ENCODE results near the gene PDZD8.
A peak's percentile ranks its signal among the peaks of the same experiment; 100 is the strongest.

The PDZD8 gene

GRCh38 chr10:117375360-117376178, at the start of gene PDZD8:
PDZD8 (minus strand) TSS chr10:117375440; CDS start chr10:117375227, 213 bp downstream.
- peak; percentile 92 to 93 for DNase-seq

- DNase-seq = no peak
Measured at GRCh38 chr10:117424171-117424570, 48.9 kb upstream of the PDZD8 start.

- no peak for DNase-seq
Measured at GRCh38 chr10:117421985-117422384, 46.7 kb upstream of the PDZD8 start.

- DNase-seq = no peak
Measured at GRCh38 chr10:117420768-117421167, 45.5 kb upstream of the PDZD8 start.

GRCh38 chr10:117419921-117420320, 44.7 kb upstream of the PDZD8 start:
- DNase-seq = no peak

GRCh38 chr10:117419159-117419558, 43.9 kb upstream of the PDZD8 start:
- no peak for DNase-seq

- DNase-seq = no peak
Measured at GRCh38 chr10:117418121-117418520, 42.9 kb upstream of the PDZD8 start.

GRCh38 chr10:117417196-117417595, 42.0 kb upstream of the PDZD8 start:
- no peak for DNase-seq

GRCh38 chr10:117413928-117414618, 38.8 kb upstream of the PDZD8 start:
- DNase-seq = no peak

GRCh38 chr10:117412469-117413010, 37.3 kb upstream of the PDZD8 start:
- DNase-seq = no peak

GRCh38 chr10:117411479-117412399, 36.5 kb upstream of the PDZD8 start:
- DNase-seq = no peak

- no peak for DNase-seq
Measured at GRCh38 chr10:117410557-117410956, 35.3 kb upstream of the PDZD8 start.

- no peak for DNase-seq
Measured at GRCh38 chr10:117409549-117410305, 34.5 kb upstream of the PDZD8 start.

- no peak for DNase-seq
Measured at GRCh38 chr10:117408436-117409384, 33.5 kb upstream of the PDZD8 start.

GRCh38 chr10:117405730-117406129, 30.5 kb upstream of the PDZD8 start:
- DNase-seq = no peak

- no peak for DNase-seq
Measured at GRCh38 chr10:117400329-117400728, 25.1 kb upstream of the PDZD8 start.

- DNase-seq = no peak
Measured at GRCh38 chr10:117399341-117400196, 24.3 kb upstream of the PDZD8 start.

- DNase-seq = no peak
Measured at GRCh38 chr10:117398029-117398428, 22.8 kb upstream of the PDZD8 start.

GRCh38 chr10:117391436-117392205, 16.4 kb upstream of the PDZD8 start:
- no peak for DNase-seq
